GM20431 (cell line): Measurements from ENCODE around the gene RBP3.

Experiments used
- in situ Hi-C: fragments of 300-500 bp; cut with MseI, MboI; formaldehyde crosslinking; loops from one replicate; pipeline ENCODE4 v1.15.0; 2020; ENCODE audit warnings: low sequenced_read_pairs; ENCODE audit not compliant: unreplicated experiment

RBP3 gene

DNA sequence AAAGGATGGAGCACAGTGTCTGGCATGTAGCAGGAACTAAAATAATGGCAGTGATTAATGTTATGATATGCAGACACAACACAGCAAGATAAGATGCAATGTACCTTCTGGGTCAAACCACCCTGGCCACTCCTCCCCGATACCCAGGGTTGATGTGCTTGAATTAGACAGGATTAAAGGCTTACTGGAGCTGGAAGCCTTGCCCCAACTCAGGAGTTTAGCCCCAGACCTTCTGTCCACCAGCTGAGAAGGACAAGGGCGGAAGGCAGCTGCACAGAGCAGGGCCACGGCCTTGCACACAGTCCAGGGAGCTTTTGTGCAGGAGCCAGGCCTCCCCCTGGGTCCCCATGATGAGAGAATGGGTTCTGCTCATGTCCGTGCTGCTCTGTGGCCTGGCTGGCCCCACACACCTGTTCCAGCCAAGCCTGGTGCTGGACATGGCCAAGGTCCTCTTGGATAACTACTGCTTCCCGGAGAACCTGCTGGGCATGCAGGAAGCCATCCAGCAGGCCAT lies at the start of gene RBP3:
Gene RBP3 (plus strand): TSS at position 226 of the 514 bp plus-strand sequence. CDS start 122 bp downstream, at position 348.
- in situ Hi-C loops = no loop called here

DNA sequence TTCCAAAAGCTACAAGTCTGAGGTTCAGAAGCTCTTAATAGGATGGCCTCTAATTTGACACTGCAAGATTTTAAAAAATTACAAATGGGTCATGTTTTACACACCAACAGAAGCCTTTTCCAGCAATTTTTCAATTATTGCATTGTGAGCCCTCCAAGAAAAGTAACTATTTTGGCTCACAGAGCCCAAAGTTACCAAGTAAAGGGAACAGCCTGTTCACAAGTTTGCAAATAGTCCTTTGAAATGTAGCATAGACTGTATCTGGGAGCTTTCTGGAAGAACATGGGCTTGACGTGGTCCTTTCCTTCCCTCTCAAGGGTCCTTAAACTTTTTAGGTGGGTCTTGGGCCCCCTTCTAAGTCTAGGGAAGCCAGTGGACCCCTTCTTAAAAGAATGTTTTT lies 49.4 kb upstream of the RBP3 start:
- in situ Hi-C loops = no loop called here

DNA sequence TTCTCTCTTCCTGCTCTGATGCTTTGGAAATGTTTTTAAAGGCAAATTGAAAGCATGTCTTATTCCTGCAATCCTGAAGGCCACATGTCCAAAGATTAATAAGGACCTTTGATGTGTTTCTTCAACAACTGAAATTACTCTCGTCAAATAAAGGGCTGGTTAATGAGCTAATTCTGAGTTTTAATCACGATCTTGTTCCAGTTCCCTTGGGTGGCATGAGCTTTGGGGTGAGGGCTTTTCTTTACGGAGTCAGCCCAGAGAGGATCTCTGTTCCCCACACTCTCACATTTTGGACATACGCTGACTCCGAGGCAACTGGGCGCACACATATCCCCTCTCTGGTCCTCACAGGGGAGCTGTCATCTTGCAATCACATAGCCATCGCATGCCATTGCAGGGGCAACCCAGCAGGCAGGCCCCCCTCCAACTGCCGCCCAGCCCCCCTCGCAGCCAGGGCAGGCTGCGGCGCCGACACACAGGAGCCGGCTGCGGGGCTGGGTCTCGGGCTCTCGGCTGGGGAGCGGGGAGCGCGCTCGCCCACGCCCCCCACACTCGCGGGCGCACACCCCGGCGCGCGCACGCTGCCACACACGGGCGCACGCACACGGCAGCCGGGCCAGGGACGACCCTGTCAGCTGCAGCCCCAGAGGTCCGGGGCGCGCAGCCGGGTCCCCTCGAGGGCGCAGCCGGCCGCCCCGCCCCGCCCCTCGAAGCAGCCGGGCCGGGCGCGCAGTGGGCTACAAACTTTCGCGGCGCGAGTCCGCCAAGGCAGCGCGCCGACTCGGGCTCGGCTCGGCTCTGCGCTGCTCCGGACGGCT lies 48.3 kb upstream of the RBP3 start, which contains the start of gene GDF10:
Gene GDF10 (plus strand): TSS at position 587 of the 818 bp plus-strand sequence. CDS start 455 bp downstream, outside the sequence.
- in situ Hi-C loops = loop anchor here (10.0 kb wide), 1 partner anchor 265 kb away; no protein-coding TSS in a partner anchor

DNA sequence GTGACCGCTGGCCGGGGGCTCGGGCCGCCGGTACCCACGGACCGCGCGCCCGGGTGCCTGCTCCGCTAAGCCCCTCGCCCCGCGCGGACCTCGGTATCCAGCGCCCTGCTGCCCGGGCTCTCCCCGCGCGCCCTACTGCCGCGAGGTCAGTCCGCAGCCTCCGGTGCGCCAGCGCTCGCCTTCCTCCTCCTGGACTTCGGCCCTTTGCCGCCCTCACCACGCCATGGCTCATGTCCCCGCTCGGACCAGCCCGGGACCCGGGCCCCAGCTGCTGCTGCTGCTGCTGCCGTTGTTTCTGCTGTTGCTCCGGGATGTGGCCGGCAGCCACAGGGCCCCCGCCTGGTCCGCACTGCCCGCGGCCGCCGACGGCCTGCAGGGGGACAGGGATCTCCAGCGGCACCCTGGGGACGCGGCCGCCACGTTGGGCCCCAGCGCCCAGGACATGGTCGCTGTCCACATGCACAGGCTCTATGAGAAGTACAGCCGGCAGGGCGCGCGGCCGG lies 47.7 kb upstream of the RBP3 start:
- in situ Hi-C loops = loop anchor here (10.0 kb wide), 1 partner anchor 266 kb away; no protein-coding TSS in a partner anchor

DNA sequence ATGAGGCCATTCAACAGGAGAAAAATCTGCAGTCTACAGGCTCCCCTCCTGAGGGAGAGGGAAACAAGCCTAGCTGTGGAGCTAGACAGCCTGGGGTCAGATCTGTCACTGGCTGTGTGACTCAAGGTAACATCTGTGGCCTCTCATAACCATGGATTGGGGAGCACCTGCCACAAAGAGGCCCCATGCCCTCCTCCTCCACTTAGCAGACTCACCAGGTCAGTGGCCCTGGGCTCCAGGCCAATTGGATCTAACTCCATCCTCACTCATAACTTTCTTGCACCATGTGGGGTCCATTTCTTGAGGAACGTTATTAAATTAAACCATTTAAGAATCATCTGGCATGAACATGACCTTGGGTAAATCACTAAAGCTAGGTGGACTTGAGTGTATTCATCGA lies 46.3 kb upstream of the RBP3 start:
- in situ Hi-C loops = loop anchor here (10.0 kb wide), 1 partner anchor 267 kb away; no protein-coding TSS in a partner anchor

DNA sequence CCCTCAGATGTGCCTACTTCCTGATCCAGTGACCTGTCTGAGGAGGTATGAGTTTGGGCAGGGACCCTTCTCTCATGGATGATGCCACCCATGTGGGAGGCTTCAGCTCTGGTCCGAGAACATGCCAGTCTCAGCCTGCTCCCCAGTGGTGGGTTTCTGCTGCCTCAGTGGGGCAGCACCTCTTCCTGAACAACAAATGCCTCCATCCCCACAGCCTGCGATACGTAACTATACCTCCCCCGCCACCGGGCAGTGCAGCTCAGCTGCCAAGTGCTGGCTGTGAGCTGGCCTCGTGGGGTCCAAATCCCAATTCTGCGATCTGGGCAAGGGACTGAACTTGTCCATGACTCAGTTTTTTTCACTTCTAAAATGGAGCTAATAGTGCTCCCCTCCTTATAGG lies 45.1 kb upstream of the RBP3 start:
- in situ Hi-C loops = loop anchor here (10.0 kb wide), 1 partner anchor 268 kb away; no protein-coding TSS in a partner anchor

DNA sequence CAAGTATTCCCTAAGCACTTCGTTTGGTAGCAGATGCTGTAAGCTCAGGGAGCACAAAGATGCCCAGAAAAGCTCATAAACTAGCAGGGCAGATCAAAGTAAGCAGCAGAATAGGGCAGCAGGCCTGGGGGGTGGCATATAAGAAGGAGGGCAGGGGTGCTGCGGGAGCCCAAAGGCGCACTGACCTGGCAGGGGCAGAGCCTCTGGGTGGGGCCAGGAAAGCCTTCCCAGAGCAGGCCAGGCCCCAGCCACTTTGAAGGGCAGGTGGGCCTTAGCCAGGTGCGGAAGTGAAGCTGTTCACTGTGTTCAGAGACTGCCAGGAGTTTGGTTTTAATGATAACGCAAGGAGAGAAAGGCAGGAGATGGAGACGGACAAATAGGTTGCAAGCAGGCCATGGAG lies 44.3 kb upstream of the RBP3 start:
- in situ Hi-C loops = loop anchor here (10.0 kb wide), 1 partner anchor 269 kb away; no protein-coding TSS in a partner anchor

DNA sequence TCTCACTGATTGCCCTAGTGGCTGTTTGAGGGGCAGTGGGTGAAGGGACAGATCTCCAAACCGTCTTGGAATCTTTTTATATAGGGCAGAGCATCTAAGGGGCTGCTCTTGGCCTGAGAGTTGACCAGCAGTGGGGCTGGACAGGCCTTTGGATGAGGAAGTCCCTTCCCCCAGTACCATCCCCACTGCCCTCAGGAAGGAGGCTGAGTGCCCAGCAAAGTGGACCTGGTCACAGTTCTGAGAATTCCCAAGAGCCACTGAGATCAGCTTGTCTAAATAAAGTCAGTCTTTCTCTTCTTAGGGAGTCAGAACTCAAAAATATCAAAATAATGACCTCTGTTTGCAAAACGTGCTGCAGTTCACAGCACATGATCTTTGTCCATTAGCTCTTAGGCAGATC lies 42.6 kb upstream of the RBP3 start:
- in situ Hi-C loops = loop anchor here (10.0 kb wide), 1 partner anchor 271 kb away; no protein-coding TSS in a partner anchor

DNA sequence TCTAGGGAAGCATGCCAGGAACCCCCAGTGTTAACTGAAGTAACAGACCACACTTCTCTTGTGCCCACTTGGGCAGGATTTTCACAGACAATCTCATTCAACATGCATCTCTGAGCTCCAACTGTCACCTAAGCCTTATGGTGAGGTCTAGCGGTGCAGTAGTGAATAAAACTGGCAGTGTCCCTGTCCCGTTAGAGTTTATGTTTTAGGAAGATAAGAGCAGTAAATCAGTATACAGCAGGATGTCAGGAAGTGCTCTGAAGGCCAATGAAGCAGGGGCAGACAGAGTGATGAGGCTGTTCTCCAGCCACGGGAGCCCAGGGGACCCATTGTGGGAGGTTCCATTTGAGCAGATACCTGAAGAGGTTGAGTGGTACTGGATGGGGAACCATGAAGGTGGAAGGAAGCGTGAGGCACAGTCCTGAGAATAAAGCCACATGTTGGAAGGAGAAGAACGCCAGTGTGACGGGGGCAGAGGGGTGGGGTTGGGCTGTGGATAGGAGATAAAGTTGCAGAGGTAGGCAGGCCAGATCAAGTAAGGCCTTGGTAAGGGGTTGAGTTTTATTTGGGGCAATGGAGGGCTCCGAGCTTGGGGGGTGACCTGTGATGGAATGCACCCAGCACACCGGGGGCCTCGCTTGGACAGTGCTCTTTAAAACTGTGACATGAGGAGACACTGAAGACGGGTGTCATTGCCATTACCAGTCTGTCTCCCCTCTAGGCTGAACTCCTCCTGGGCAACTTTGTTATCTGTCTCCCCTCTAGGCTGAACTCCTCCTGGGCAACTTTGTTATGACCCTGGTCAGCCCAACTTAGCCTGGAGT lies 41.6 kb upstream of the RBP3 start:
- in situ Hi-C loops = loop anchor here (10.0 kb wide), 1 partner anchor 272 kb away; no protein-coding TSS in a partner anchor

DNA sequence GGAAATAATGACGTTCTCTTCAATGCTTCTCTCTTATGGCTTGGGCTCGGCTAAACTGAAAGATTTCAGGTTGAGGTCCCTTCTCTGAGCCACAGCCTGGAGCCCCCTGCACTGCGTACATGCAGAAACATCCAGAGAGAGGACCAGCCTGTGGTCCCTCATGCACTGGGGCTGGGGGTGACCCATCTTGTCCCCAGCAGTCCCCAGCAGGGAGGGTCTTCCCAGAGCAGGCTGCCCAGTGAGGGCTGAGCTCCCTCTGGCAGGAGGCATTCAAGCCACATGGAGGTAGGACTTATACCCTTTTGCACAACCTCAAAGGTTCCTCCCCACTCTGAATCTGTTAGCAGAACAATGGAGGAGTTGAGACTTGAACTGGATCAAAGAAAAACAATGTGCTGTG lies 40.8 kb upstream of the RBP3 start:
- in situ Hi-C loops = loop anchor here (10.0 kb wide), 1 partner anchor 273 kb away; no protein-coding TSS in a partner anchor

DNA sequence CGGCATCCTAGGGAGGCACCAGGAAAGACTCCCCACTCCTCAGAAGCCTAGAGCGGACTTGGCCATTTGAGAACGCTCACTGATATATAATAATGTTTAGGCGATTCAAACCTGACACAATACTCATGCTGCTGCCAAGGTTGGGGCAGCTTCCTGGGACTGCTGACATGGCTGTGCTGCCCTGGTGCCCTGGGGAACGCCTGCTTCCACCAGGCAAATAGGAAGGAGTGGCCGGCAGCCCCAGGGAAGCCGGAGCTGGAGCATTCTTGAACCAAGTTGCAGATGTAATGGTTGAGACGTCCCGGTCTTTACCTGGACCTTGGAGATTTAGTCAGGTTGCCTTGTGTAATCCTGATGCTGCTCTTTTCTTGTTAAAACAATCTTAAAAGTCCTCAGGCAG lies 39.4 kb upstream of the RBP3 start:
- in situ Hi-C loops = loop anchor here (10.0 kb wide), 1 partner anchor 274 kb away; no protein-coding TSS in a partner anchor

DNA sequence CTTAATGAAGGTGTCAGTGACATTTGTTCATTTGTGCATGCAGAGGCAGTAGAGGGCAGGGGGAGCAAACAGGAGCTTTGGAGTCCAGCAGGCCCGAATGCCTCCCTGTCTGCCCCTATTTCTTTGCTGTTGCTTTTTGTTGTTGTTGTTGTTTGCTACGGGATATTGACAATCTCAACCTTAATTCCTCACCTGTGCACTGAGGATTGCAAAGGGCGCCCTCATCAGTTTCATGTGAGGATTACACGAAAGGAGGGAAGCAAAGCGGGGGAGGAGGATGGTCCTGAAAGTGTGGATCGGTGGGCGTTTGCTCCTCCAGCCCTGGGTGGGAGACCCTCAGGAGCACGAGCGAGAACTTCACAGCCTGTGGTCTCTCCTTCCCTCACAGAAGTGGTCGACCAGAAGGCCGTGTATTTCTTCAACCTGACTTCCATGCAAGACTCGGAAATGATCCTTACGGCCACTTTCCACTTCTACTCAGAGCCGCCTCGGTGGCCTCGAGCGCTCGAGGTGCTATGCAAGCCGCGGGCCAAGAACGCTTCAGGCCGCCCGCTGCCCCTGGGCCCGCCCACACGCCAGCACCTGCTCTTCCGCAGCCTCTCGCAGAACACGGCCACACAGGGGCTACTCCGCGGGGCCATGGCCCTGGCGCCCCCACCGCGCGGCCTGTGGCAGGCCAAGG lies 38.6 kb upstream of the RBP3 start:
- in situ Hi-C loops = loop anchor here (10.0 kb wide), 1 partner anchor 275 kb away; no protein-coding TSS in a partner anchor

DNA sequence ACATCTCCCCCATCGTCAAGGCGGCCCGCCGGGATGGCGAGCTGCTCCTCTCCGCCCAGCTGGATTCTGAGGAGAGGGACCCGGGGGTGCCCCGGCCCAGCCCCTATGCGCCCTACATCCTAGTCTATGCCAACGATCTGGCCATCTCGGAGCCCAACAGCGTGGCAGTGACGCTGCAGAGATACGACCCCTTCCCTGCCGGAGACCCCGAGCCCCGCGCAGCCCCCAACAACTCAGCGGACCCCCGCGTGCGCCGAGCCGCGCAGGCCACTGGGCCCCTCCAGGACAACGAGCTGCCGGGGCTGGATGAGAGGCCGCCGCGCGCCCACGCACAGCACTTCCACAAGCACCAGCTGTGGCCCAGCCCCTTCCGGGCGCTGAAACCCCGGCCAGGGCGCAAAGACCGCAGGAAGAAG lies 38.1 kb upstream of the RBP3 start:
- in situ Hi-C loops = no loop called here

DNA sequence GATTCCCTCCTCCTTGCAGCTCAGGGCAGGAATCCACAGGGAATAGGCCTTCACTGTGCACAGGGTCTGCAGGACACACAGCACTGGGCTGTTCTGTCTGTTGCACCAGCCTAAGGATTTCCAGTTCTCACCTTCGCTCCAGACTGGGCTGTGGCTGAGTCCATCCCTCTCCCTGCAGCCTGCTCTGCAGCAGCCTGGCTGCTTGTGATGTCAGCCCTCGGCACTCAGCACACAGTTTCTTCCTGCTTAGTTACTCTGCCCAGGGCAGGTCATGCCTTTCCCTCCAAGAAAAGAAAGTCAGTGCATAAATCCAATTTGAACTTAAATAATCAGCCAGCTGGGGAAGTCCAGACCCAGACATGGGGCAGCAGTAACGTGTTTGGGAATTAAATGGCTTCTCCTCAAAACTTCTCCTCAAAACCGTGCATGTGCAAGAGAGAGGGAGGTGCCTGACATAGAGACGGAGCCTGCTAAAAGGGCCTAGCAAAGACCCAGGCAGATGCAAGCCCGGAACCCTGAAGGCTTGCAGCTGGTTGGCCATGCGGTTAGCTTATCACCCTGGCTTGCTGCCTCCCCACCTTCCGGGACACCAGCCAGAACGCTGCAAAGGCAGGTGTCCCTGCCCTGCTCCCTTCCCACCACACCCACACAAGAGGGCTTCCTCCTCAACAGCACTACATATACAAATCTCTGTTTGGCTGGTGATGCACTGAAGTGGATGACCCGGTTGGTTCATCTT lies 36.8 kb upstream of the RBP3 start:
- in situ Hi-C loops = no loop called here

DNA sequence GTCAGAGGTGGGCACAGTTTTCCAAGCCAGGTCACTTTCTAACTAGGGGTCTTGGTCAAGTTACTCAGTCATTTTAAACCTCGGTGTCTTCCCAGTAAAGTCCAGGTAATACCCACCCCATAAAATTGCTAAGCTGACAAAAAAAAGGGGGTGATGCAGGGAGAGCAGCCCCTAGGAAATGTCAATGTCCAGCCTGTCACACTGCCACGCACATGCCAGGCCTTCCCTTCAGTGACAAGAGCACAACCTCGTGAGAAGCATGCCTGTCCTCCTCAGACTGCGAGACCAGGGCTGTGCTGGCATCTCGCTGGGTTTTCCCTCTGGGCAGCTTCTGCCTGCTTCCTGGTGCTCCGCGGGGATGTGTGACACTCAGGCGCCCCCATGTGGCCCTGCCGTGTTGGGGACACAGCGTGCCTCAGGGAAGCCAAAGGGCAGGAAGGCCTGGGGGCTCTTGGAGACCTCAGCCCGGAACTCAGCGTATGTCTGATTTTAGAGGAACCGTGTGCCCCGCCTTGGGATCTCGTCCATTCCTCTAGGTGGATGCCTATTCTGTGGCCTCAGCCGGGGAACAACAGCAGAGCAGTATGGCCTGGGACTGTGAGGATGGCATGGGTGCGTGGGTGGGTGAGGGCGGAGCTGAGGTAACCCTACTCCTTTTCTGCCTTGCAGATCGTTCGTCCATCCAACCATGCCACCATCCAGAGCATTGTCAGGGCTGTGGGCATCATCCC lies 36.1 kb upstream of the RBP3 start:
- in situ Hi-C loops = no loop called here

DNA sequence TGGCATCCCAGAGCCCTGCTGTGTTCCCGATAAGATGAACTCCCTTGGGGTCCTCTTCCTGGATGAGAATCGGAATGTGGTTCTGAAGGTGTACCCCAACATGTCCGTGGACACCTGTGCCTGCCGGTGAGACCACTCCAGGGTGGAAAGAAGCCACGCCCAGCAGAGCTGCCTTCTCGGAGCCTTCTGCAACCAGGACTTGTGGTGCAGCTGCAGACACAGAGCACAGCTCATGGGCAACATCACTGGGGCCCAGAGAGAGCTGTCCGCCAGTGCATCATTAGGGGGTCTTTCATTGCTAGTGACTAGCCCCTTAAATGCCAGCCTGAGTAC lies 35.5 kb upstream of the RBP3 start:
- in situ Hi-C loops = no loop called here

DNA sequence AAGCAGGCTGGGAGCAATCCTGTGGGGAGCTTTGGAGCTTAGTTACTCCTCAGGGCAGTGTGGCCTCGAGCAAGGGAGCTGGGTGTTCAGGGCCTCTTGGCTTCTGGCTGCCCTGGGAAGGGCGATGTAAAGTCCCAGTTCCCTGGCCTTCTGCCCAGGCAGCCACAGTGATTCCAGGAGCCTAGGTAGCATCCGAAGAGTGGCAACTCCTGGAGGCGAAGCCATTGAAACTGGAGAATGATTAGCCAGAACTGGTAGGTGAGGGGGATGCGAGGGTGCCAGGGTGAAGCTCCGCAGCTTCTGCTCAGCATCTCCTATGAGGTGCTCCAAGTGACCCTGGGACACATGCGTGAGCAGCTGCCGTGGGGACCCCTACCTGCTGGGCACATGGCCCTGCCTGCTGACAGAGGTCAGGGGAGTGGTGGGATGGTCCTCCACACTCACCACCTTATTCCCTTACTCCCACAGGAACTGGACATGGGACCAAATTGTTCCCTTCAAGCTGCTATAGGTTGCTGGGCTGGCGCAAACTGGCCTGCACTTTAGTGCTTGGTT lies 33.7 kb upstream of the RBP3 start:
- in situ Hi-C loops = no loop called here

DNA sequence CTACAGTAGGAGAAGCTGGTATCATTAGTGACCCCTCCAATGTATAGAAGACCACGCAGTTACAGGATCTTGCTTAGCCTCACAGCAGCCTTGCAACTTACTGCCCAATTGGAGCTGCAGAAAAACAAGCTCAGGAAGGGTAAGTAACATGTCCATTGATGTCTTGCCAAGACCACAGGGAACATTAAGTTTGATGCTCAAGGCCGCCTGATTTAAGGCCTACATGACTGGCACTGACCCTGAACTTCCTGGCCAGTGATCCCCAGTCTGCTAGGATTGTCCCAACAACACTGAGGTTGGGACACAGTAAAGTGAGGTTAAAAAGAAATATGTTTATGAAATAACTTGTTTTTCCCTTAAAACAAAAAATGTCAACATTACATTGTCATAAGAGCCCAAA lies 32.7 kb upstream of the RBP3 start:
- in situ Hi-C loops = no loop called here
